ENCODE measurements around the gene SPOCK2. TPM values are rescaled to one million over a fixed set of nuclear protein-coding genes. Genes with fewer than 3 reads are reported as not detected.

SPOCK2 gene
- total RNA-seq, 4 donors from 2014 or later, result 0.65 to 3.9 (median 3.5) TPM

DNA sequence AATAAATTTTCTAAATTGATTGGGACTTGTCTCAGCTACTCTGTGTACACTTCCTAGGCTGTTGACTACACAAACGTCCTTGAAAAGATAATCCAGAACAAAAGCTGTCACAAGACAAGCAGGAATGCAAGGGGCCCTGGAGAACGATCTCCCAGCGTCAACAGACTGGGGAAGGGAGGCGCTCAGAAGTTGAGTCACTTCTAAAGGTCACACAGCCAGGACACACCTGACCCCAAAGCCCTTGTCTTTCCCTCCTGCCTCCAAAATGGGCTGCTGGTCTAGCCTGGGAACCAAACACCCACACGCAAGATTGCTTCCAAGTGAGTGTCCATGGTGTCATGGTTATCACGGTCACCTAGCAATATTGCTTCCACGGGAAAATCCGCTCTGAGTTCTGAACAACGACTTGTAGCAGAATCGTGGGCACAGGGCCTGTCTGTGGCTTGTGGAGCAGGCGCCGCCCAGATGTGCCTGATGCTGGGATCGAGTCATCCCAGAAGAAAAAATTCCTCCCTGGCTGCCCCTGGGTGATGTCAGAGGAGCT, 49.8 kb downstream of the SPOCK2 start:
- no peak for DNase-seq (ENCODE audit: low spot score in 2 of 2)
- 51 to 54% methylated on average over 13 of the region's 13 CpGs for WGBS, 2 donors
- intact Hi-C loops (cut with DNase I; ENCODE audit: low total_unique reads), result no loop called here
- H3K4me3 ChIP-seq (ENCODE audit: low read depth, poor library complexity, severe bottlenecking), result no peak overlapping the region
- TF ChIP-seq, protein P1, sequence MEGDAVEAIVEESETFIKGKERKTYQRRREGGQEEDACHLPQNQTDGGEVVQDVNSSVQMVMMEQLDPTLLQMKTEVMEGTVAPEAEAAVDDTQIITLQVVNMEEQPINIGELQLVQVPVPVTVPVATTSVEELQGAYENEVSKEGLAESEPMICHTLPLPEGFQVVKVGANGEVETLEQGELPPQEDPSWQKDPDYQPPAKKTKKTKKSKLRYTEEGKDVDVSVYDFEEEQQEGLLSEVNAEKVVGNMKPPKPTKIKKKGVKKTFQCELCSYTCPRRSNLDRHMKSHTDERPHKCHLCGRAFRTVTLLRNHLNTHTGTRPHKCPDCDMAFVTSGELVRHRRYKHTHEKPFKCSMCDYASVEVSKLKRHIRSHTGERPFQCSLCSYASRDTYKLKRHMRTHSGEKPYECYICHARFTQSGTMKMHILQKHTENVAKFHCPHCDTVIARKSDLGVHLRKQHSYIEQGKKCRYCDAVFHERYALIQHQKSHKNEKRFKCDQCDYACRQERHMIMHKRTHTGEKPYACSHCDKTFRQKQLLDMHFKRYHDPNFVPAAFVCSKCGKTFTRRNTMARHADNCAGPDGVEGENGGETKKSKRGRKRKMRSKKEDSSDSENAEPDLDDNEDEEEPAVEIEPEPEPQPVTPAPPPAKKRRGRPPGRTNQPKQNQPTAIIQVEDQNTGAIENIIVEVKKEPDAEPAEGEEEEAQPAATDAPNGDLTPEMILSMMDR (IDR thresholded peaks at IDR 0.05), result no peak
- no peak for TF ChIP-seq POLR2A (IDR thresholded peaks at IDR 0.05)

DNA sequence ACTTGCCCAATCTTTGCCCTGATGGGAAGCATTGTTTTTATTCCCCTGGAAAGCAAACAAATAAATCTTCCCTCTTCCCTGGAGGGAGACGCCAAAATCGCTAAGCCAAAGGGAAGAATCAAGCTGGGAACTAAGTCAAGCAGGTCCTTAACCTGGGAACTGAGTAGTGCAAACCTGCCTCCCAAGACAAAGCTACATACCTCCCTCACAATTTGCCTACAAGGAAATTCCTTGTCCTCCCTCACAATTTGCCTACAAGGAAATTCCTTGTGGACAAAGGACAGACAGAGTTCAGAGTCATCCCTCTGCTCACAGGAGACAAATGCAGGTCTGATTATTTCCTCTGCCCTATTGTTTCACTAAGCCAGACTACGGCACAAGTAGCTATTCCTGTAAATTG, 50.5 kb downstream of the SPOCK2 start:
- 64 to 81% methylated on average over 3 of the region's 3 CpGs for WGBS, 2 donors
- H3K4me3 ChIP-seq (ENCODE audit: low read depth, poor library complexity, severe bottlenecking), result no peak overlapping the region
- intact Hi-C loops (cut with DNase I; ENCODE audit: low total_unique reads), result no loop called here
- TF ChIP-seq, protein P1 (IDR thresholded peaks at IDR 0.05), result no peak
- TF ChIP-seq POLR2A (IDR thresholded peaks at IDR 0.05), result no peak
- no peak for DNase-seq (ENCODE audit: low spot score in 2 of 2)

DNA sequence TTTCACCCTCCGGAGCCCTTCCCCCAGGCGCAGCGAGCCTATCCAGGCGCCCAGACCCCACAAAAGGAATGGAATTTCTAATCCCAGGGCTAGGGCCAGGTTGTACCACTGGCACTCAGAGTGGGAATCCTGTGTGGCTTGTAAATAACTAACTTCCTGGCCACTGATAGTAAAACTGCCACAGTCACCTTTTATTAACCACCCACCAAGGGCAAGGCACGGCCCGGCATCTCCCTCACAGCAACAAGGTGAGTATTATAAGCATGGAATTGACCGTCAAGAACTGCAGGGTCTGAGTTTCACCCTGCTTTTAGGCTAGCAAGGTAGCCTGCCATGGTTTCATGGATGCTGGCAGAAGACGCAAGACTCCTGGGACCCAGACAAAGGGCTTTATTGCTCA, 51.1 kb downstream of the SPOCK2 start:
- intact Hi-C loops (cut with DNase I; ENCODE audit: low total_unique reads), result no loop called here
- 86 to 92% methylated on average over 8 of the region's 8 CpGs for WGBS, 2 donors
- no peak for TF ChIP-seq POLR2A (IDR thresholded peaks at IDR 0.05)
- TF ChIP-seq, protein P1 (IDR thresholded peaks at IDR 0.05), result no peak

DNA sequence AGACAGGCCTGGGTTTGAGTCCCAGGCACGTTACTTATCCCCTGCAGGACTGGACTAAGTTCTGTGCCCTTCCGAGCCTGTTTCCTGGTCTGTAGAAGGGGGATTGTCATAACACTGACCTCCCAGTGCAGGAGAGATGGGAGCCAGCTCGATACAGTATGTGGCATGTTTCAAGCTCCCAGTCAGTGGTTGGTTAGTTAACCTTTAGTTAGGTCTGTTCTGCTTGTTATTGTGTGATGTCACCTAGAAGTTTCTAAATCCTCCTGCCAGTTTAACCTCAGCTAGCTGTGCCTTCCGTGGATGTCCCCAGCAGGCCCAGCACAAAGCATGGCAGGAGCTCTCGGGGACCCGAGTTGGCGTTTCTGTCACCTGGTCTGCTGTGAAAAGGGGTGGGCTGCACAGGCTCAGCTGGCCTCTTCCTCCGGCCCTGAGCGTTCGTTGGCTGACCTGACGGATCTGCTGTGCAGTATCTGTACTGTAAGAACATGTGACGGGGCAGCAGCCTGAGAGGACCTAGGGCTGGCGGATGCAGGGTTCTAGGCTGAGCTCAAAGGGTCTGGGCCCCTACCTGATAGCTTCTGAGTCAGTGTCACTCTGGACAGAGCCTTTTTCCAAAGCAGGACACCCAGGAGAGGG, 53.0 kb downstream of the SPOCK2 start:
- no peak overlapping the region for H3K4me3 ChIP-seq (ENCODE audit: low read depth, poor library complexity, severe bottlenecking)
- TF ChIP-seq, protein P1 (IDR thresholded peaks at IDR 0.05), result no peak
- no peak for TF ChIP-seq POLR2A (IDR thresholded peaks at IDR 0.05)
- intact Hi-C loops (cut with DNase I; ENCODE audit: low total_unique reads), result no loop called here
- no peak for DNase-seq (ENCODE audit: low spot score in 2 of 2)
- 85 to 94% methylated on average over 12 to 13 of the region's 13 CpGs for WGBS, 2 donors

More for the DNA sequence above, 51.1 kb downstream of the SPOCK2 start:
- no peak for DNase-seq (ENCODE audit: low spot score in 2 of 2)
- H3K4me3 ChIP-seq (ENCODE audit: low read depth, poor library complexity, severe bottlenecking), result no peak overlapping the region

DNA sequence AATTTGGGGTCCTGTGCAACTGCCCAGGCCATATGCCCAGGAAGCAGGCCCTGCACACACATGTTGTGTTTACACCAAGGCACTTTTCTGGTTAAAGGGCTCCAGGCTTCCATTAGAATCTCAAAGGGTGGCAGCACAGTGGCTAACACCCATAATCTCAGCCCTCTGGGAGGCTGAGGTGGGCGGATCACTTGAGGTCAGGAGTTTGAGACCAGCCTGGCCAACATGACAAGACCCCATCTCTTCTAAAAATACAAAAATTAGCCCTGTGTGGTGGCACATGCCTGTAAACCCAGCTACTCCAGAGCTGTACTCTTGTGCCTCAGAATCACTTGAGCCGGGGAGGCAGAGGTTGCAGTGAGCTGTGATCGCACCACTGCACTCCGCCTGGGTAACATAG, 53.6 kb downstream of the SPOCK2 start:
- 92 to 95% methylated on average over 4 of the region's 4 CpGs for WGBS, 2 donors
- H3K4me3 ChIP-seq (ENCODE audit: low read depth, poor library complexity, severe bottlenecking), result no peak overlapping the region
- DNase-seq (ENCODE audit: low spot score in 2 of 2), result no peak
- TF ChIP-seq, protein P1 (IDR thresholded peaks at IDR 0.05), result no peak
- no peak for TF ChIP-seq POLR2A (IDR thresholded peaks at IDR 0.05)
- intact Hi-C loops (cut with DNase I; ENCODE audit: low total_unique reads), result no loop called here

Measured in lower leg skin (tissue), 4 donors.